NOMO-1 (cell line): ENCODE results near the gene FKBP2.

Experiments
- DNase-seq, 2 experiments: peaks; one replicate each; lab custom pipeline; 2025; ENCODE audit not compliant: unreplicated experiment in 2 of 2; lab: John Stamatoyannopoulos, UW

The FKBP2 gene

DNA sequence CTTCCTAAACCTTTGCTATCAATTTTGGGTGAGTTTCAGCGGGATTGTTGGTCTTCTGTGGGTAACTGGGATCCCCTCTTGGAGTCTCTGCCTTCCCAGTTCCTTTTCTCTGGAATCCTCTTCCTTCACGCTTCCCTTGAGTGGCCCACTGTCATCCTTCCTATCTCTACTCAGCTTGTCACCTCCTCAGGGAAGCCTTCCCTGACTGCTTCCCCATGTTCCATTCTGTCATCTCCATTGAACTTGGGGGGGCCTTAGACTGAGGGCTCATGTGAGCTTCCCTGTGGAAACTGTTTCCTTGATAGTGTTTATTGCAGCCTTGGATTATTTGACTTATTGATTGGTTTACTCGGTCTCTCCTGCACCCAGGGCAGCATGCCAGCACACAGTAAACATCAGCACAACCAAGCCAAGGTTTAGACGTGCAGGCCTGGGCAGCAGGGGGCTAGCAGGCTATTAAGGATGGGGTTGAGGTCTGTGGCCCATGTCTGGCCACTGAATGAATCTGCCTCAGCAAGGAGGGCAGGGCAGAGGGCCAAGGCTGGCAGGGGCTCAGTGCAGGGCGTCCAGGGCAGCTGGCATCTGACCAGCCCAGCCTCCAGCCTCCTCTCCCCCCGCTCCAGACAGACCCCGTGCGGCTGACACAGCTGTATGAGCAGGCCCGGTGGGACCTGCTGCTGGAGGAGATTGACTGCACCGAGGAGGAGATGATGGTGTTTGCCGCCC is 22.1 kb upstream of the FKBP2 start:
- DNase-seq, result no peak

DNA sequence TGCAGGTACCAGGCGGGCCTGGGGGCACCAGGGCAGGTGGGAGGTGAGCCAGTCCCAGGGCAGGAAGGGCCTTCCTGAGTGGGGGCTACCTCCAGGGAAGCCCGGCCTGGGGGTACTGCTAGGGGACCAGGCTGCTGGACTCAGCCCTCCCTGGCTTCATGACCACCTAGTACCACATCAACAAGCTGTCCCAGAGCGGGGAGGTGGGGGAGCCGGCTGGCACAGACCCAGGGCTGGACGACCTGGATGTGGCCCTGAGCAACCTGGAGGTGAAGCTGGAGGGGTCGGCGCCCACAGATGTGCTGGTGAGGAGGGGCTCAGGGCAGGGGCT is 21.6 kb upstream of the FKBP2 start:
- DNase-seq, result no peak

DNA sequence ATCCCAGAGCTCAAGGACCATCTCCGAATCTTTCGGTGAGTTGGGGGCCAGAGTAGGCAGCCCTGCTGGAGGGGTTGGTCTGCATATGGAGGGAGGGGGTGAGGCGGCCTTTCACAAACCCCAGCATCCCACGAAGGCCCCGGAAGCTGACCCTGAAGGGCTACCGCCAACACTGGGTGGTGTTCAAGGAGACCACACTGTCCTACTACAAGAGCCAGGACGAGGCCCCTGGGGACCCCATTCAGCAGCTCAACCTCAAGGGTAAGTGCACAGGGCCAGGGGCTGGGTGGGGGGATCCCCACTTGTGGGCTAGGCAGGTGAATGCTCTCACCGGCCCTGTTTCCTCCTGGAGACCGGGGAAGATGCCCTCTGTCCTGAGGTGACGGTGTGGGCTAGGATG is 21.1 kb upstream of the FKBP2 start:
- no peak for DNase-seq

DNA sequence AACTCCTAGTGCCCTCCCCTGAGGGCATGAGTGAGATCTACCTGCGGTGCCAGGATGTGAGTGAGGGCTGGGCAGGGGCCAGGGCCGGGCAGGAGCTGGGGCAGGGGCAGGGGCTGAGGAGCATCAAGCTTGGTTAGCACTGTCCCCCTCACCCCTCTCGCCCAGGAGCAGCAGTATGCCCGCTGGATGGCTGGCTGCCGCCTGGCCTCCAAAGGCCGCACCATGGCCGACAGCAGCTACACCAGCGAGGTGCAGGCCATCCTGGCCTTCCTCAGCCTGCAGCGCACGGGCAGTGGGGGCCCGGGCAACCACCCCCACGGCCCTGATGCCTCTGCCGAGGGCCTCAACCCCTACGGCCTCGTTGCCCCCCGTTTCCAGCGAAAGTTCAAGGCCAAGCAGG is 20.6 kb upstream of the FKBP2 start:
- no peak for DNase-seq

DNA sequence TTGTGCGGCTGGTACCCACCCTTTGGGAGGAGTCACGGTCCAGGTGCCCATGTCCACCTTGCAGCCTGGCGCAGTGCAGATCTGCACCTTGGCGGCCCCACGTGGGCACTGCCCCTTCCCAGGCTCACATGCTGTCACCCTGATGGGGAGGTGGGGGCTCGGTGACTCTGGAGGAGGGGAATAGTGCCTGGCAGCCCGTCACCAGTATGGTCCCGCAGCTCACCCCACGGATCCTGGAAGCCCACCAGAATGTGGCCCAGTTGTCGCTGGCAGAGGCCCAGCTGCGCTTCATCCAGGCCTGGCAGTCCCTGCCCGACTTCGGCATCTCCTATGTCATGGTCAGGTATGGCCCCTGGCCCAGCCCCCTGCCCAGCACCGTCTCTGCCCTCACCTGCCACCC is 20.1 kb upstream of the FKBP2 start:
- DNase-seq, result no peak

DNA sequence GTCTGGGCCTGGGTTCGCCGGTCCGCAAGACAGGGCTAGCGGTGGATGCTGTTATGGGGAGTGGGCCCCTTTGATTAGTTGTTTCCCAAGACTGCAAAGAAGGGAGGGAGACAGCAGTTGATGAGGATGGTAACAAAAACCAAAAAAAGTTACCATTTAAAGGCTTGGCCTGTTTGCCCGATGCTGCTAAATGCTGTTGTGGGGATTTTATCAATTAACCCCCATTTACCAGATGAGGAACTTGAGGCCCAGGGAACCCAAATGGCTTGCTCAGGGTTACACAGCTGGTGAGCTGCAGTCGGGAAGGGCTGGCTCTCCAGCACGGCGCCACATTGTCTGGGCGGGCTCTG is 18.3 kb upstream of the FKBP2 start:
- no peak for DNase-seq

DNA sequence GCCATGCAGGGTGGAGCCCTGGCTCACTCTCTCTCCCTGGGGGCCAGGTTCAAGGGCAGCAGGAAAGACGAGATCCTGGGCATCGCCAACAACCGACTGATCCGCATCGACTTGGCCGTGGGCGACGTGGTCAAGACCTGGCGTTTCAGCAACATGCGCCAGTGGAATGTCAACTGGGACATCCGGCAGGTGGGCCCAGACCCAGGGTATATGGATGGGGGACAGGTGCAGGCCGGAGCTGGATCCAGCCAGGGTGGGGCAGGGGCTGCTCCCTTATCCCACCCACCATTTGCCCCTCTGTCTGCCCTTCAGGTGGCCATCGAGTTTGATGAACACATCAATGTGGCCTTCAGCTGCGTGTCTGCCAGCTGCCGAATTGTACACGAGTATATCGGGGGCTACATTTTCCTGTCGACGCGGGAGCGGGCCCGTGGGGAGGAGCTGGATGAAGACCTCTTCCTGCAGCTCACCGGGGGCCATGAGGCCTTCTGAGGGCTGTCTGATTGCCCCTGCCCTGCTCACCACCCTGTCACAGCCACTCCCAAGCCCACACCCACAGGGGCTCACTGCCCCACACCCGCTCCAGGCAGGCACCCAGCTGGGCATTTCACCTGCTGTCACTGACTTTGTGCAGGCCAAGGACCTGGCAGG is 17.8 kb upstream of the FKBP2 start:
- DNase-seq, result no peak

DNA sequence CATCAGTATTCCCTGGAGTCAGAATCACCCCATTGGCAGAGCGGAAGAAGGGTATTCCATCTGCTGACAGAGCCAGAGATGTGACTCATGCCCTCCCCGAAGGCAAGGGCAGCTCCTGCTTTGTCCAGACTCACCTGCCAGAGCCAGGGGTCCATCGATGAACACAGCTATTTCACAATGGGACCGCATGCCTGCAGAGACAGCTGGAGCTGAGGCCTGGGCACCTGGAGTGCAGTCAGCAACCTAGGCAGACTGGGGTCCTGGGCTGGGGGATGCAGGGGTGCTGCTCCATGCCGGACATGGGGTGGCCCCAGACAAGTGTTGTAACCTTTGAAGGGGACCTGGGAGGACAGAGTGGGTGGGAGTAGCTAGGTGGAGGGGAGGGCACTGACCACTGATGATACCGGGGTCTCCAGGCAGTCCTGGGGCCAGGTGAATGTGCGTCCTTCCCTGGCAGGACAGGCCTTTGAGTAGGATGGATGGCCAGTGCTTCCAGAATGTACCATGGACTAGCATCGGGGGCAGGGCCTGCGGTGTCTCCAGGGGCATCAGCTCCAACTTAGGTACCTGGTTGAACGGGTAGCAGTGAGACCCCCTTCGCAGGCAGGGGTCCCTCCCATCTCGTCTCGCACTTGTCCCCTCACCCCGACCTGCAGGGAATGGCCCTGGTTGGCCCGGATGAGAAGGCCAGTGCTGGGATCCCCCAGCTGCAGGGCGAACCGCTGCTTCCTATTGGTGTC is 16.6 kb upstream of the FKBP2 start:
- no peak for DNase-seq

DNA sequence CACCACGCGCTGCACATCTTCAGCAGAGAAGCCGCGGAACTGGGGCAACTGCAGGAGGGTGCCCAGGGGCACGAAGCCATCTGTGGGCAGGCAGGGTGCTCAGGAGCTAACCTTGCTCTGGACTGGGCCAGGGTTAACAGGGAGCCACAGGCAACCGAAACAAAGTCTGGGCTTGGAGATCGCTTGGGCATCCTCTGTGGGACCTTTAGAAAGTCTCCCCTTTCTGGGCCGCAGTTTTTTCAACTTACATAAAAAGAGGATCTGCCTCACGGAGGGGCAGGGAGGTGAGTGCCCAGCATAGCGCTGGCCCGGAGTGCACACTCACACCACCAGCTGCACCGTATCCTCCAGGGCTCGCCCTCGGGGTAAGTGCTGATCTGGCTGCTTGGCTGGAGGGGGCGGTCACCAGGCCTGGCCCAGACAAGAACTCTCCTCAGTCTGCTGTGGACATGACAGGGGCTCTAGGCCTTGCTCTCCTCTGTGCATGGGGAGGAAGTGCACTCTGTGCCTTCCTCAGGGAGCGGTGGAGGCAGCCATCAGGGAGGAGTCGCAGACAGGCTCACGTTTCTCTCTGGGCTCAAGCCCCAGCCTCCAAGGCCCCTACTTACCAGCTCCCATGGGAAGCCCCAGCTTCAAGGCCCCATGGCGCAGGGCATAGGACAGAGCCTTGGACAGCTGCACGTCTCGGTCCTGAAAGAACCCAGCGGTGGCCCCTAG is 15.8 kb upstream of the FKBP2 start:
- DNase-seq, result no peak

DNA sequence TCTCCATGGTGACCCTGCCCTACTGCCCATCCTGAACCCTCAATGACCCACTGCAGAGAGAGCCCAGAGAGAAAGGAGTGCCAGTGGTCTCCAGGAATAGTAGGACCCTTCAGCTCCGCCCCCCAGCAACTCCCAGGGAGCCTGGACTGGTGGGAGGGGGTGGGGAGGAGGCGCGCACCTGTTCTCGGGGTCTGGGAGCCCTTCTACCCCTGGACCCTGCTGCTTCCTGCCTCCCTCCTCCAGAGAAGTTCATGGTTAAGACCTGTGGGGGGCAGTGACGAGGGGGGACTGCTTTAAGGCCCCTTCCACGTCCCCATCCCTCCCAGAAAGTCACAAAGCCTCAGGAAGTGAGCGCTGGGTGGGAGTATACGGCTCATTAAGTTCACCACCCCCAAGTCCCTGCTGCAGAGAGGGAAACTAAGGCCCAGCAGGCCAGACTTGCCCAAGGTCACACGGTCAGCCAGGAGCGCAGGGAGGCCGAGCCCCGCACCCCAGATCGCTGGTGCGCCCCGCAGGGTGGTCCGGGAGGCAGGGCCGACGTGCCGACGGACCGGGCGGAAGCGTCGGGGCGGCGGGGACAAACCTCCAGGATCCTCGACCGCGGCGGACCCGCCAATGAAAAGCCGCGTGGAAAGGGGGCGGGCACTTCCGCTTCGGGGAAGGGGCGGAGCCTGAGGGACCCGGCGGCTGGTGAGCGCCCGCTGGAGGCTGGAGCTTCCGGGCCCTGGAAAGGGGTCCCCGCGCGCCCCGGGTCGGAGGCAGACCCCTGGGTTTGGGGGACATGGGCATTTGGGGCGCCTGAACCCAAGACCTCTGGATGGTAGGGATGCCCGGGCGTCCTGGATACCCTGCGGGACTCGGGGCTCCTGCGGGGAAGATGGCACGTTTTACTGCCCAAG is 15.0 kb upstream of the FKBP2 start, which contains the start of the genes NUDT22 and TRPT1:
Gene NUDT22, plus strand, starts transcription at position 667 of the 899 bp plus-strand sequence. CDS start 379 bp downstream, outside the sequence.
Gene TRPT1, minus strand, starts transcription at position 579 of the 899 bp plus-strand sequence. Its CDS starts 326 bp downstream, at position 253.
- DNase-seq, result peak; percentile 84 to 90

DNA sequence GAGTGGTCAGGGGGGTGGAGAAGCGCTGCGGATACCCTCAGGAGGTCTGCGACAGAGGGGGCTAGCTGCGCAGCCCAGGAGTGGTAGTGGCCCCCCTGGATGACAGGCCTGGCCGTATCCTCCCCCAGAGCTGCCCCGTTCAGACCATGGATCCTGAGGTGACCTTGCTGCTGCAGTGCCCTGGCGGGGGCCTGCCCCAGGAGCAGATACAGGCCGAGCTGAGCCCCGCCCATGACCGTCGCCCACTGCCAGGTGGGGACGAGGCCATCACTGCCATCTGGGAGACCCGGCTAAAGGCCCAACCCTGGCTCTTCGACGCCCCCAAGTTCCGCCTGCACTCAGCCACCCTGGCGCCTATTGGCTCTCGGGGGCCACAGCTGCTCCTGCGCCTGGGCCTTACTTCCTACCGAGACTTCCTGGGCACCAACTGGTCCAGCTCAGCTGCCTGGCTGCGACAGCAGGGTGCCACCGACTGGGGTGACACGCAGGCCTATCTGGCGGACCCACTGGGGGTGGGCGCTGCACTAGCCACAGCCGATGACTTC is 14.3 kb upstream of the FKBP2 start:
- peak; percentile 64 to 65 for DNase-seq

DNA sequence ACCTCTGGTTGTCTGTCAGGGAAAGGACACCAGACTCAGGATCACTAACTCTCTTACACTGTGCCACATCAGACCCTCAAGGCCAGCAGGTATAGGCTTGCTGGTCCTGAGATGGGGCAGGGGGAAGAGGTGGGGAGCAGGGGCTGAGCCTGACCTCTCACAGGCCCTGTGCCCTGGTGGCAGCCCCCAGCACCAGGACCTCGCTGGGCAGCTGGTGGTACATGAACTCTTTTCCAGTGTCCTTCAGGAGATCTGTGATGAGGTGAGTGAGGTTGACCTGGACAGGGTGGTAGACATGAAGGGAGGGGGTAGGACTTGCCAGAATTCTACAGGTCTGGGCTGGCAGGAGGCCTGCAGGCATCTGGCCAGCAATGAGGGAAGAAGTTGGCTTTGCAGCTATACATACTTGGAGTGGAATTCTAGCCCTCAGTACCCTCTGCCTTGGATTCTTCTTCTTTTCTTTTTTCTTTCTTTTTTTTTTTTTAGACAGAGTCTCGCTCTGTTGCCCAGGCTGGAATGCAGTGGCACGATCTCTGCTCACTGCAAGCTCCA is 13.4 kb upstream of the FKBP2 start:
- DNase-seq, result no peak

DNA sequence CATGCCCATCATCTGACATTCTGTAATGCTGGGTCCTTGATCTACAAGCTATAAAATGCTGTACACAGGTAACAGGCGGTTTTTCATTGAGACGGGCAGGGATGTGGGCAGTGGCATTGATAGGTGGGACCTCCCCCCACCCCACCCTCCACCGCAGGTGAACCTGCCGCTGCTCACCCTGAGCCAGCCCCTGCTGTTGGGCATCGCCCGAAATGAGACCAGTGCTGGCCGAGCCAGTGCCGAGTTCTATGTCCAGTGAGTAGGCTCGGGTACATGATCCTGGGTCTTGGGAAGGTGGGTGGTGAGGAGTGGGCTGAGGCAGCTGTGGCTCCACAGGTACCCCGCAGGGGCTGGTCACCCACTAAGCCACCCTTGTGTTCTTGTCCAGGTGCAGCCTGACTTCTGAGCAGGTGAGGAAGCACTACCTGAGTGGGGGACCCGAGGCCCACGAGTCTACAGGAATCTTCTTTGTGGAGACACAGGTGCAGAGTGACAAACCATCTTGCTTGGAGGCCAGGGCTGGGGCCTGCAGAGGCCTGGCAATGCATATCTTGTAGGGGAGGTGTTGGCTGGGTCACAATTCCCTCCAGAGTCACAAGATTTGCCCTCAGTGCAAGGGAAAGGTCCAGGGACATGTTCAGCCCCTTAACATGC is 11.7 kb upstream of the FKBP2 start:
- DNase-seq, result no peak

DNA sequence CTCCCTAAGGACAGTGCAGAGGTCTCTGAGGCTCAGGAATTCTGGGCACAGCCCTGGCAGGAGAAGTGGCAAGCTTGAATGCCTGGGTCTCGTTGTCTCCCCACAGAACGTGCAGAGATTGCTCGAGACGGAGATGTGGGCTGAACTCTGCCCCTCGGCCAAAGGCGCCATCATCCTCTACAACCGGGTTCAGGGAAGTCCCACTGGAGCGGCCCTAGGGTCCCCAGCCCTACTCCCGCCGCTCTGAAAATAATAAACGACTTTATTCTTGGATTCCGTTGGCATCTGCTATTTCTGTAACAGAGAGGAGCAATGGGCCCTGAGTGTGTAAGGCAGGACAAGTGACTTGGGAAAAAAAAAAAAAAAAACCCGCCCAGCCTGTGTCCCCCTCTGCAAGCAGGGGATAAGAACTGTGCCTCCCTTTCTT is 11.1 kb upstream of the FKBP2 start:
- DNase-seq, result no peak

DNA sequence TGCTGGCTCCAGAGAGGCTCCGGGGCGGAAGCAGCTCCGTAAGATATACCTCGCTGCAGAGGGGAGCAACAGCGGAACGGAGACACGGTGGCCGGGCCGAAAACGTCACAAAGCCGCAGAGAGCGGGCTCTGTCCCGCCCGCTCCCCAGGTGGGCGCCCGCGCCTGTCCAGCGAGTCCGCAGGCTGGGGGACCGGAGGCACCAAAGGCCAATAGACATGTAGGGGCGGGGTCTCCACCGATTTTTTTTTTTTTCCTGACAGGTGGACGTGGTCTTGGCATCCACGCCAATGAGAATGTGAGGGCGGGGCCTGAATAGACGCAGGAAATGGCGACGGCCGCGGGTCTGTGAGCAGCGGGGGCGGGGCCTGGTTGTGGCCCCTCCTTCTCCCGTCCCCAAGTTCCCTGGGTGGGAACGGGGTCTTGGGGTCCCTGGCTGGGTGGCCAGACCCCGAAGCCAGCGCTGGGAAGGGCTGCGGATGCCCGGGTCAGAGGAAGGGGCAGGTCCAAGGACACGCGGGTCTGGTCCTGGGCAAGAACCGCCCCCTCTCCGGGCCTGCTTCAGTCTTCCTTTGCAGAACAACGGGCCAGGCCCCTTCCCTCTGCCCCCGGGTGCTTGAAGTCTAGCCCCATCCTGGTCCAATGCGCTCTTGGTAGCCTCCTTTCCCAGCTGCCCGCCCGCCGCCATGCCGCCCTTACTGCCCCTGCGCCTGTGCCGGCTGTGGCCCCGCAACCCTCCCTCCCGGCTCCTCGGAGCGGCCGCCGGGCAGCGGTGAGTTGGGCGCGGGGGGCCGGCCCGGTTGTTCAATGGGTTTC is 10.5 kb upstream of the FKBP2 start, which contains the start of gene DNAJC4:
Gene DNAJC4, plus strand, starts transcription at position 378 of the 814 bp plus-strand sequence. Its CDS starts 307 bp downstream, at position 685.
- DNase-seq, result peak; percentile 85 to 89

DNA sequence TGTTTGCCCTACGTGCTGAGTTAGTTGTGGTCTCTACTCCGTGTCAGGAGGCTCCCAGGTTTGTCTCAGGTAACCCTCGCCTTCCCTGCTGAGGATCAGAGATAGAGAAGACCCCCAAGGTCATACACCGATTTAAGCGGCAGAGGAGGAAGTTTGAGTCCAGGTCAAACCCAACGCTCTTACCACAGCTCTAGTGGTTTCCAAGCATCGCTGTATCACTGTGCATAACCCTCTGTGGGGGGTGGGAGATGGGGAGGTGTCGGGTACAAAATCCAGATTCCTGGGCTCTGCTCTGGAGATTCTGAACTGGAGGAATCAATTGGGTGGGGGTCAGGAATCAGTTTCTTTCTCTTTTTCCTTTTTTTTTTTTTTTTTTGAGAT is 9.9 kb upstream of the FKBP2 start:
- peak; percentile 47 to 67 for DNase-seq

DNA sequence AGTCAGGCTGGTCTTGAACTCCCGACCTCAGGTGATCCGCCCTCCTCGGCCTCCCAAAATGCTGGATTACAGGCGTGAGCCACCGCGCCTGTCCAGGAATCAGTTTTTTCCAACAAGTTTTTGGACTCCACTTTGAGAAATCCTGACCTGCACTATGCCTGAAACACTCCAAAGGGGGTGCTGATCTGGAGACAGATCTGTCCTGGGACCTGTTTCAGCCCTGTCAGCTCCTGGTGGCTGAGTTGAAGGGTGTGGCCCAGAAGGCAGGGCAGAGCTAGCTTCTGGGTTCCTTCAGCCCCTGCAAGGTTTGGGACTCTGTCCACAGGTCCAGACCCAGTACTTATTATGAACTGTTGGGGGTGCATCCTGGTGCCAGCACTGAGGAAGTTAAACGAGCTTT is 9.3 kb upstream of the FKBP2 start:
- no peak for DNase-seq
